GM21723 (cell line): ENCODE results near the gene AGRN.
"Not testable (repeated sequence)": the region's sequence is repeated elsewhere in the genome, so short reads cannot be mapped to it uniquely, and the experiment has no call there.

Experiments used
- ATAC-seq: cut with Tn5 transposase; IDR thresholded peaks from one replicate; pipeline ENCODE4 v1.9.1; 2021; ENCODE audit warnings: mild to moderate bottlenecking, moderate library complexity; ENCODE audit not compliant: unreplicated experiment

Gene AGRN

GRCh38 chr1:999725-1000356 is 20.1 kb upstream of the AGRN start, which contains the start of gene HES4:
Gene HES4, minus strand, starts transcription at chr1:1000097. Its CDS starts 124 bp downstream, at chr1:999973.
- no peak for ATAC-seq

- no peak for ATAC-seq
Measured at GRCh38 chr1:1000357-1001056, 19.4 kb upstream of the AGRN start.

GRCh38 chr1:1001057-1001783 is 18.7 kb upstream of the AGRN start:
- ATAC-seq: no peak

- no peak for ATAC-seq
Measured at GRCh38 chr1:1003618-1004419, 16.1 kb upstream of the AGRN start.

- ATAC-seq: no peak
Measured at GRCh38 chr1:1004420-1004779, 15.5 kb upstream of the AGRN start.

GRCh38 chr1:1004780-1005697 is 14.9 kb upstream of the AGRN start:
- ATAC-seq: no peak

- no peak for ATAC-seq
Measured at GRCh38 chr1:1005774-1006304, 14.1 kb upstream of the AGRN start.

- ATAC-seq: no peak
Measured at GRCh38 chr1:1006305-1007159, 13.4 kb upstream of the AGRN start.

GRCh38 chr1:1010131-1010530 is 9.8 kb upstream of the AGRN start:
- not testable (repeated sequence) for ATAC-seq

GRCh38 chr1:1011396-1011949 is 8.4 kb upstream of the AGRN start:
- ATAC-seq: no peak

GRCh38 chr1:1012736-1013104 is 7.2 kb upstream of the AGRN start:
- not testable (repeated sequence) for ATAC-seq

GRCh38 chr1:1013105-1013921 is 6.6 kb upstream of the AGRN start, which contains the start of gene ISG15:
Gene ISG15, plus strand, starts transcription at chr1:1013497. Its CDS starts 77 bp downstream, at chr1:1013574.
- ATAC-seq: peak; percentile 83

GRCh38 chr1:1013922-1014648 is 5.8 kb upstream of the AGRN start:
- ATAC-seq: no peak

GRCh38 chr1:1014799-1015681 is 4.9 kb upstream of the AGRN start:
- ATAC-seq: no peak

- ATAC-seq: not testable (repeated sequence)
Measured at GRCh38 chr1:1017397-1018320, 2.3 kb upstream of the AGRN start.
